Measurements from ENCODE around the gene ZNF805.

- TF ChIP-seq GATA3 (IDR thresholded peaks at IDR 0.05; ENCODE audit: low read depth, low read length) (no peak), GATA2 (IDR thresholded peaks at IDR 0.05; ENCODE audit: low read depth, low read length) (no peak)
Measured at GRCh38 chr19:57212109-57212508, 28.3 kb upstream of the ZNF805 start.

Data from SH-SY5Y (cell line).